ENCODE measurements around the gene CPSF3. TPM values are rescaled to one million over a fixed set of nuclear protein-coding genes. Genes with fewer than 3 reads are reported as not detected.
A peak's percentile ranks its signal among the peaks of the same experiment; 100 is the strongest.

CPSF3 gene
- total and polyA plus RNA-seq, 2 of the 8 experiments (the other 6 are each of a cell fraction or from before 2014, with no cell fraction given): 44.5 to 93.3 TPM

- WGBS, 2 experiments (ENCODE audit: extremely low coverage in 1 of 2, insufficient coverage in 1 of 2, insufficient read length in 1 of 2, insufficient replicate concordance in 2 of 2, low coverage in 1 of 2, low lambda C conversion rate in 2 of 2, missing lambda C conversion rate in 1 of 2): 93% methylated on average over 20 of the region's 20 CpGs; no CpG with 5 or more reads in 1 of the 2 experiments
- H3K27ac ChIP-seq (ENCODE audit: low read depth, low read length): no peak overlapping the region
- H4K91ac ChIP-seq (replicated peaks; ENCODE audit: insufficient read length, low read length): no peak overlapping the region
- CTCF ChIA-PET (ENCODE audit: partially characterized antibody): interaction anchor here (0.7 to 2.3 kb wide), 6 partner anchors 8 to 256 kb away, joined by 3 to 9 read pairs (median 4); no protein-coding TSS in a partner anchor
- no peak overlapping the region for H2AFZ ChIP-seq (ENCODE audit: low read length)
- H4K20me1 ChIP-seq (replicated peaks in 1 of 2; ENCODE audit: control insufficient read depth in 1 of 2, insufficient read depth in 2 of 2, low read length in 2 of 2): peaks cover 0 to 2% of the 10 kb centered on the region in 2 experiments
- H4K8ac ChIP-seq (ENCODE audit: extremely low read depth, insufficient read depth, low read length): no peak overlapping the region; the same call in 1 of the 2 replicates
- H3K4me3 ChIP-seq (ENCODE audit: extremely low read depth in 1 of 4, insufficient read depth in 2 of 4, low read depth in 3 of 4, low read length in 4 of 4): no peak overlapping the region
- DNase-seq (ENCODE audit: low read depth in 1 of 2, low spot score in 2 of 2) (no peak), FAIRE-seq (no peak)
- no peak overlapping the region for H4K5ac ChIP-seq (ENCODE audit: insufficient read length, low read depth, low read length)
- H3K9ac ChIP-seq (replicated peaks in 1 of 4; ENCODE audit: extremely low read depth in 1 of 4, low read depth in 3 of 4, low read length in 3 of 4): no peak overlapping the region
- no peak overlapping the region for H3K56ac ChIP-seq (replicated peaks; ENCODE audit: insufficient read length, low read depth, low read length)
- no peak overlapping the region for H2BK5ac ChIP-seq (ENCODE audit: low read depth, low read length)
- no peak overlapping the region for H2BK12ac ChIP-seq (ENCODE audit: low read depth, low read length)
- no peak overlapping the region for H2AK5ac ChIP-seq (ENCODE audit: low read depth, low read length)
- no peaks in the 10 kb centered on the region for H3K23me2 ChIP-seq (ENCODE audit: low read depth, low read length)
- POLR2A ChIA-PET (ENCODE audit: partially characterized antibody): interaction anchor here (0.5 kb wide), 1 partner anchor 13 kb away, joined by 4 read pairs; no protein-coding TSS in a partner anchor
- H3K27me3 ChIP-seq (replicated peaks in 1 of 4; ENCODE audit: control insufficient read depth in 3 of 4, extremely low read depth in 1 of 4, insufficient read depth in 3 of 4, low read length in 3 of 4): no peaks in the 10 kb centered on the region
- H3K79me1 ChIP-seq (ENCODE audit: low read depth, low read length): no peaks in the 10 kb centered on the region
- no peaks in the 10 kb centered on the region; a peak in 4 of 8 replicates for H3K36me3 ChIP-seq (ENCODE audit: control insufficient read depth in 2 of 4, insufficient read depth in 4 of 4, low read length in 3 of 4)
- no peak overlapping the region for H2BK15ac ChIP-seq (ENCODE audit: low read length)
- no peak overlapping the region for H3K14ac ChIP-seq (ENCODE audit: insufficient read length)
- H3K4ac ChIP-seq (replicated peaks; ENCODE audit: insufficient read length, low read depth, low read length): no peak overlapping the region
- H3K4me2 ChIP-seq (ENCODE audit: insufficient read depth in 1 of 2, low read depth in 2 of 2, low read length in 2 of 2): no peak overlapping the region
- no peaks in the 10 kb centered on the region for H3K79me2 ChIP-seq (ENCODE audit: control insufficient read depth in 1 of 2, insufficient read depth in 2 of 2, low read length in 2 of 2)
- no peak overlapping the region for H3K23ac ChIP-seq (ENCODE audit: insufficient read length)
- 0 out of 2 replicates have a peak overlapping the region, but pooled peaks have one; percentile 41 for H2BK20ac ChIP-seq (ENCODE audit: low read length)
- H3K18ac ChIP-seq (ENCODE audit: extremely low read depth, low read length): no peak overlapping the region
- no peaks in the 10 kb centered on the region; a peak in 2 of 7 replicates for H3K4me1 ChIP-seq (replicated peaks in 1 of 4; ENCODE audit: control insufficient read depth in 3 of 4, insufficient read depth in 4 of 4, low read length in 3 of 4)
- H2BK120ac ChIP-seq (replicated peaks; ENCODE audit: low read depth, low read length): no peak overlapping the region
- no peaks in the 10 kb centered on the region for H3K9me3 ChIP-seq (ENCODE audit: insufficient read depth in 2 of 2, low read depth in 1 of 2, low read length in 1 of 2)
- TF ChIP-seq ATF3 (IDR thresholded peaks at IDR 0.05; ENCODE audit: insufficient read depth, low read depth, low read length) (no peak), TBP (IDR thresholded peaks at IDR 0.05; ENCODE audit: low read depth, low read length) (no peak), KDM5A (IDR thresholded peaks at IDR 0.05; ENCODE audit: low read length) (no peak), GTF2F1 (IDR thresholded peaks at IDR 0.05; ENCODE audit: borderline replicate concordance, low read depth, low read length) (no peak), KDM4A (IDR thresholded peaks at IDR 0.05; ENCODE audit: low read depth, low read length, severe bottlenecking) (no peak), BACH1 (IDR thresholded peaks at IDR 0.05; ENCODE audit: low read length) (no peak), CBX8 (IDR thresholded peaks at IDR 0.05; ENCODE audit: borderline replicate concordance, low read depth, low read length) (no peak), POU5F1 (IDR thresholded peaks at IDR 0.05; ENCODE audit: low read depth, low read length) (no peak), TCF12 (IDR thresholded peaks at IDR 0.05; ENCODE audit: low read depth, low read length) (no peak), CBX5 (IDR thresholded peaks at IDR 0.05; ENCODE audit: low read depth, low read length) (no peak), SP4 (IDR thresholded peaks at IDR 0.05; ENCODE audit: low read length) (no peak), RFX5 (IDR thresholded peaks at IDR 0.05; ENCODE audit: borderline replicate concordance, low read depth, low read length) (no peak)
Measured at GRCh38 chr2:9398881-9399780, 24.3 kb upstream of the CPSF3 start.
